ENCODE measurements around the gene OR2W3.

GRCh38 chr1:247942624-247943023, 47.2 kb downstream of the OR2W3 start:
- TF ChIP-seq EP300 (IDR thresholded peaks at IDR 0.05) (no peak), POLR2AphosphoS5 (IDR thresholded peaks at IDR 0.05) (no peak), CTCF (IDR thresholded peaks at IDR 0.05) (no peak), POLR2A (IDR thresholded peaks at IDR 0.05) (no peak)
